HEK293 (cell line): ENCODE results near the gene ATP1A3.

ENCODE experiments used
- BCL6B ChIP-seq: fragments of 450-650 bp; formaldehyde crosslinking; IDR thresholded peaks from 2 replicates; pipeline ENCODE4 v1.5.1; 2017; ENCODE audit warnings: missing biosample characterization, missing genetic modification characterization
- ZNF169 ChIP-seq: fragments of 450-650 bp; formaldehyde crosslinking; IDR thresholded peaks from 2 replicates; pipeline ENCODE4 v1.5.1; 2016; ENCODE audit warnings: missing biosample characterization, missing genetic modification characterization
- ZNF24 ChIP-seq: fragments of 450-650 bp; formaldehyde crosslinking; IDR thresholded peaks from 2 replicates; pipeline ENCODE4 v1.5.1; 2016; ENCODE audit warnings: missing biosample characterization, missing genetic modification characterization
- ZNF501 ChIP-seq: fragments of 450-650 bp; formaldehyde crosslinking; IDR thresholded peaks from 2 replicates; pipeline ENCODE4 v1.5.1; 2016; ENCODE audit warnings: missing biosample characterization, missing genetic modification characterization
- ZNF776 ChIP-seq: fragments of 450-650 bp; formaldehyde crosslinking; IDR thresholded peaks from 2 replicates; pipeline ENCODE4 v1.5.0; 2017; ENCODE audit warnings: missing biosample characterization, missing genetic modification characterization, borderline replicate concordance
- TF ChIP-seq, protein P1 (sequence below): fragments of 450-650 bp; formaldehyde crosslinking; IDR thresholded peaks from 2 replicates; pipeline ENCODE4 v1.5.1; 2016; ENCODE audit warnings: missing biosample characterization, missing genetic modification characterization
- TF ChIP-seq, protein P2 (sequence below): fragments of 450-650 bp; formaldehyde crosslinking; IDR thresholded peaks from 2 replicates; pipeline ENCODE4 v1.5.1; 2016; ENCODE audit warnings: missing biosample characterization, missing genetic modification characterization

DNA sequence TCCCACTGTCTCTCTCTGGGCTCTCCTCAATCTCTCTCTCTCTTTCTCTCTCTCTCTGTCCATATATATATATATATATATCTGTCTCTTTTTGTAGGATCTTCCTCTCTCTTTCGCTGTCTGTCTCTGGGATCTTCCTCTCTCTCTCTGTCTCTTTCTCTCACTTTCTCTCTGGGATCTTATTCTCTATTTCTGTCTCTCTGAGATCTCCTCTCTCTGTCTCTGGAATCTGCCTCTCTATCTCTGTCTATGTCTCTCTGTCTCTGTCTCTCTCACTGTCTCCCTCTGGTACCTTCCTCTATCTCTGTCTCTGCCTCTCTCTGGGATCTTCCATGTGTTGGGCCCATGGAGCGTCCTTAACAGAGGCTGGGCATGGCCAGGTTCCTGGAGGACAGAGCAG is 3.4 kb downstream of the ATP1A3 start:
- TF ChIP-seq ZNF776 (no peak), ZNF24 (tag by site-specific recombination) (no peak), ZNF169 (tag by site-specific recombination) (no peak), ZNF501 (tag by site-specific recombination) (no peak), BCL6B (tag by site-specific recombination) (no peak)
- TF ChIP-seq, protein P1, sequence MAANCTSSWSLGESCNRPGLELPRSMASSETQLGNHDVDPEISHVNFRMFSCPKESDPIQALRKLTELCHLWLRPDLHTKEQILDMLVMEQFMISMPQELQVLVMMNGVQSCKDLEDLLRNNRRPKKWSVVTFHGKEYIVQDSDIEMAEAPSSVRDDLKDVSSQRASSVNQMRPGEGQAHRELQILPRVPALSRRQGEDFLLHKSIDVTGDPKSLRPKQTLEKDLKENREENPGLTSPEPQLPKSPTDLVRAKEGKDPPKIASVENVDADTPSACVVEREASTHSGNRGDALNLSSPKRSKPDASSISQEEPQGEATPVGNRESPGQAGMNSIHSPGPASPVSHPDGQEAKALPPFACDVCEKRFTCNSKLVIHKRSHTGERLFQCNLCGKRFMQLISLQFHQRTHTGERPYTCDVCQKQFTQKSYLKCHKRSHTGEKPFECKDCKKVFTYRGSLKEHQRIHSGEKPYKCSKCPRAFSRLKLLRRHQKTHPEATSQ (tag by site-specific recombination) = no peak
- TF ChIP-seq, protein P2, sequence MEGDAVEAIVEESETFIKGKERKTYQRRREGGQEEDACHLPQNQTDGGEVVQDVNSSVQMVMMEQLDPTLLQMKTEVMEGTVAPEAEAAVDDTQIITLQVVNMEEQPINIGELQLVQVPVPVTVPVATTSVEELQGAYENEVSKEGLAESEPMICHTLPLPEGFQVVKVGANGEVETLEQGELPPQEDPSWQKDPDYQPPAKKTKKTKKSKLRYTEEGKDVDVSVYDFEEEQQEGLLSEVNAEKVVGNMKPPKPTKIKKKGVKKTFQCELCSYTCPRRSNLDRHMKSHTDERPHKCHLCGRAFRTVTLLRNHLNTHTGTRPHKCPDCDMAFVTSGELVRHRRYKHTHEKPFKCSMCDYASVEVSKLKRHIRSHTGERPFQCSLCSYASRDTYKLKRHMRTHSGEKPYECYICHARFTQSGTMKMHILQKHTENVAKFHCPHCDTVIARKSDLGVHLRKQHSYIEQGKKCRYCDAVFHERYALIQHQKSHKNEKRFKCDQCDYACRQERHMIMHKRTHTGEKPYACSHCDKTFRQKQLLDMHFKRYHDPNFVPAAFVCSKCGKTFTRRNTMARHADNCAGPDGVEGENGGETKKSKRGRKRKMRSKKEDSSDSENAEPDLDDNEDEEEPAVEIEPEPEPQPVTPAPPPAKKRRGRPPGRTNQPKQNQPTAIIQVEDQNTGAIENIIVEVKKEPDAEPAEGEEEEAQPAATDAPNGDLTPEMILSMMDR (tag by site-specific recombination) = no peak
